DMS153 (cell line): ENCODE measurements around the gene SAA4.
"Not testable (repeated sequence)": the region's sequence is repeated elsewhere in the genome, so short reads cannot be mapped to it uniquely, and the experiment has no call there.

Experiments
- DNase-seq: peaks from one replicate; lab custom pipeline; 2025; lab: John Stamatoyannopoulos, UW

The SAA4 gene

GRCh38 chr11:18189476-18190245, 46.9 kb downstream of the SAA4 start:
- DNase-seq = not testable (repeated sequence)

- DNase-seq = no peak
These were observed 47.8 kb downstream of the SAA4 start for GRCh38 chr11:18188796-18189195.
